SHP77 (cell line): Measurements from ENCODE around the gene INPP5A.

Source experiments
- DNase-seq, 2 experiments: peaks; one replicate each; lab custom pipeline; 2025; lab: John Stamatoyannopoulos, UW

INPP5A gene

GRCh38 chr10:132743925-132744490, 206.4 kb downstream of the INPP5A start:
- DNase-seq = no peak

GRCh38 chr10:132744839-132745238, 207.3 kb downstream of the INPP5A start:
- DNase-seq = no peak

- DNase-seq = no peak
Observed at GRCh38 chr10:132745511-132745910, 207.9 kb downstream of the INPP5A start.

- no peak for DNase-seq
Observed at GRCh38 chr10:132745971-132746370, 208.4 kb downstream of the INPP5A start.

DNA sequence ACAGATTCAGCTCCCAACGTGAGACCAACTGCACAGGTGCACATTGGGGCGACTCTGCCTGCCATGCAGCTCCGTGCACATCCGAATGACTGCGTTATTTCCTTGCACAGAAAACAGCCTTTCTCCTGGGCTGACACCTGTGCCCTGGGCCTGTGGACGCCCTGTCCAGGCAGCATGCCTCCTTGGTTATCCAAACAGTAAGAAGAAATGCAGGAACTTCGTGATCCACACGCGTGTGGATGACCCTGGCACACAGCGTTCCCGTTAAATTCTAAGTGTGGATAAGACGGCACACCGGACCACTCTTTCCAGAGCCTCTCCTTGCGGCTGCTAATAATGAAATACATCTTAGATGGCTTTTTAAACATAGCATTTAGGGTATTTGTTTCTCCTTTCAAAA, 208.8 kb downstream of the INPP5A start:
- no peak for DNase-seq

- no peak for DNase-seq
Observed at GRCh38 chr10:132746801-132747625, 209.4 kb downstream of the INPP5A start.

GRCh38 chr10:132748135-132748534, 210.5 kb downstream of the INPP5A start:
- no peak for DNase-seq

GRCh38 chr10:132748545-132749370, 211.2 kb downstream of the INPP5A start:
- DNase-seq = no peak

DNA sequence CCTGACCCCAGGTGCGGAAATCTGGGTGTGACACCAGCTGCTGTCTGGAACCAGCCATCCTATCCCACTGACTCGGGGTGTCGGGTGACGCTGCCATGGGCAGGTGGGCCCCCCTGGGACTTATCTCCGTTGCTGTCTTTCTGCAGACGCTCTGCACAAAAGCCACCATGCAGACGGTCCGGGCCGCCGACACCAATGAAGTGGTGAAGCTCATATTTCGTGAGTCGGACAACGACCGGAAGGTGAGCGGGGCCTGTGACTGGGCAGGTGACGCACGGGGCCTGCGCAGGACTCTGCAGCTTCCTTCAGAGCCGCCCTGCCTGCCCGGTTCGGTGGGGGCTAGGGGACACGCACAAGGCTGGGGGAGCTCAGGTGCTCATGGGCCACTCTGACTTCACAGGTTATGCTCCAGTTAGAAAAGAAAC, 211.8 kb downstream of the INPP5A start:
- no peak for DNase-seq

GRCh38 chr10:132750936-132751335, 213.3 kb downstream of the INPP5A start:
- DNase-seq = no peak

DNA sequence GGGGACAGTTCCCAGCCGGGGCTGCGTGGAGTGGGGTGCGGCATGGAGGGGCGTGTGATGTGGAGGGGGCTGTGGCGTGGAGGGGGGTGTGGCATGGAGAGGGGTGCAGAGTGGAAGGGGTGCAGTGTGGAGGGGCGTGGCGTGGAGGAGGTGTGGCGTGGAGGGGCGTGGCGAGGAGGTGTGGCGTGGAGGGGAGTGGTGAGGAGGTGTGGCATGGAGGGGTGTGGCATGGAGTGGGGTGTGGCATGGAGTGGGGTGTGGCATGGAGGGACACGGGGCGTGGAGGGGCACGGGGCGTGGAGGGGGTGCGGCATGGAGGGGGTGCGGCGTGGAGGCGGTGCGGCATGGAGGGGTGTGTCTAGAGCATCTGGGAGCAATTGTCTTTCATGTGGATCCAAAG, 214.8 kb downstream of the INPP5A start:
- no peak for DNase-seq

DNA sequence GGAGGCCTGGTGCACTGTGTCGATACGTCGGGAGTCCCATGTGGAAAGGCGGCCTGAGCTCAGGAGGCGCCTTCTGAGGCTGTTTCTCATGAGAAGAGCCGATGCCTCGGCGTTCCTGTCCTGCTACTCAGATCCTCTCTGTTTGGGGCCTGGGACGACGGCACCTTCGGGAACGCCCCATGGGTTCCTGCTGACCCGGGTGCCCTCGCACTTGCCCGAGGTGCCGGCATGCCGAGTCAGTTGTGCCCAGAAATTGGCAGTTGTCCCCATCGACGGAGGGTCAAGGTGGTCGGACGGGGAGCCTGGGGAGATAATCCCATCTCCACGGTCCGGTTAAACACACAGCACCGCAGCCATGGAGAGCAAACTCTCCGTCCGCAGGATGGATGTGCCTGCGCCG, 215.4 kb downstream of the INPP5A start:
- no peak for DNase-seq

DNA sequence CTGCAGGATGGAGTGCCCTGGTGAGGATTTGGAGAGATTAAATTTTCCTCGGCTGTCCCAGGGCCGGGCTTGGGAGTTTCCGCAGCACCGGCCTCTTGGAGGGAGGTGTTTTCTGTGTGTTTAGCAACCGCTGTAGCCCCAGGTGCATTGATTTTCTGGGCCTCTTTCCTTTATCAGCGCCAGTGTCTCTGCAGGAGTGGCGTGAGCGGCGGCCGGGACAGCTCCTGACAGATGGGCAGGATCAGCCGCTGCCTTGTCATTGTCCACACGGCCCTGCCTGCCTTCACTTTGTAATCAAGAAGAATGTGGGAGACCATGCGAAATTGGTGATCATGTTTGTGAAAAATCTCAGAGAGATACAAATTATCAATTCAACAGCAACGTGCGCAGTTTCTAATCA, 216.0 kb downstream of the INPP5A start:
- no peak for DNase-seq

DNA sequence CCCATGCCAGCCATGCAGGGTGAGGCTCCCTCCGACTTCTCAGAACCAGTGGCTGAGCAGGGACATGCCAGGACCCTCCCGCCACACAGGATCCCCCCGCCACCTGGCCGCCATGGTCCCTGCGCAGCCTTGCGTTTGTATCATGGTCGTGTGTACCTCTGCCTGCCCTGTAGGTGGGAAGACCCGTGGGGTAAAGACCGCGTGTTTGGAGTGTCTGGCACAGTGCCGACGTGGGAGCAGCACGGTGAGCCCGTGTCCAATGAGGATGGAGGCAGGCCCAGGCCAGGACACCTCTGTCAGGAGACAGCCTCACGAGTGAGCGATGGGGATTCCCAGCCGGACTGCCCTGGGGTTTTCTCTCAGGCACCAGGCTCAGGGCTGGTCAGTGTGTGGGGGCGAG, 216.5 kb downstream of the INPP5A start:
- no peak for DNase-seq

- no peak for DNase-seq
Observed at GRCh38 chr10:132755166-132755711, 217.7 kb downstream of the INPP5A start.

GRCh38 chr10:132756591-132756990, 219.0 kb downstream of the INPP5A start:
- DNase-seq = no peak

DNA sequence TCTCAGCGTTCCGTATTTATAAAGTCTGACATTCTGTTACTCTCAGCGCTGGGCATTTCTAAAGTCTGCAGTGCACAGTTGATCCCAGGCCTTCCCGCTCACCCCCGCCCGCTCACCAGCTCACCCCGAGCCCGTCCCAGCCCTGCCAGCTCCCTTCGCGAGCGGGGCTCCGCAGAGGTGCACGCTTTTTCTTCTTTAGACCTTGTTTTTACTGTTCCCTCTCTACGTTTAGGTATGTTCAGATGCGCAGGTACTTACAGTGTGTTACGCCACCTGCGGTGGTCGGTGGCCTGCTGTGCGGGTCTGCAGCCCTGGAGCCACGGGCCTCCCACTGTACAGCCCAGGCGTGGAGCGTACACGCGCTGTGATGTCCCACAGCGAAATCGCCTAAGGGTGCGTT, 219.6 kb downstream of the INPP5A start:
- no peak for DNase-seq

DNA sequence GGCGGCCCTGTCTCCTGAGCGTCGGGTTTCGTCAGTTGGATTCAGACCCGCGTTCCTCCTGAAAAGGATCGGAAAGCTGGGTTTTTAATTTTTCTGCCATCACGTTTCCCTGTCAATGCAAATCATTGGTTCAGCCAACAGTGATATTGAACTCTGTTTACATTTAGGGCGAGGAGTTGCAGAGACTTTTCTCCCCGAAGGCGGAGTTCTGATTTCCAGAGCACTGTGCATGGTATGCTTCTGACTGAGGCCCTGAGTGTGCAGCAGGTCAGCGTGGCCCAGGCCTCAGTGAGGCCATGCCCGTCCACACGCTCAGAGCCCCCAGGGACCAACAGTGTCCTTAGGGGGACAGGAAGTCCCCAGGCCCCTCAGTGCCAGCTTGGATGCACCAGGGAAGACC, 221.3 kb downstream of the INPP5A start:
- DNase-seq = no peak

DNA sequence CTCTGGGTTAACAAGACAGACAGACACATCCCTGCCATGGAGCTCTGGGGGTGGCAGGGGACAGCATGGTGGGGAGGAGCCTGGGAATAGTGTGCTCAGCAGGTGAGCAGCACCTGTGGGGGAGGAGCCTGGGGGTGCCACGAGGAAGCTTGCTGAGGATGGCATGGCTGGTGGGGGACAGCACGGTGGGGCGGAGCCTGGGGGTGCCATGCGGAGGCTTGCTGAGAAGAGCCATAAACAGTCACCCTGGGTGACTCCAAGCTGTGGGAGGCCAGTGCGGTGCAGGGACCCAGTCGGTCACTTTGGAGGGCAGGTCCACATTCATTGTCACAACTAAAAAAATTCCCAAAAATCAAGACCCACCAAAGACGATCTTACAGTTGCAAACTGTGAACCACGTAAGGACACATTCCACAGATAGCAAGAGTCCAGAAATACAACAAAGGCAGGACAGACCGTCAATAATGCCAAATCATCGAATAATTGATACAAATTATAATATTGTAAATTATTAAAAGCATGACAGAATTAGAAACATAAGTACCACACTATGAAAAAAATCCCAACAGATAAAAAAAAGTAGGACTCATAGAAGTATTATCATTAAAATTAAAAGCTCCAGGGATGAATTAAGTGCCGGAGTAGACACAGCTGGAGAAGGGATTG, 223.9 kb downstream of the INPP5A start:
- DNase-seq = no peak

DNA sequence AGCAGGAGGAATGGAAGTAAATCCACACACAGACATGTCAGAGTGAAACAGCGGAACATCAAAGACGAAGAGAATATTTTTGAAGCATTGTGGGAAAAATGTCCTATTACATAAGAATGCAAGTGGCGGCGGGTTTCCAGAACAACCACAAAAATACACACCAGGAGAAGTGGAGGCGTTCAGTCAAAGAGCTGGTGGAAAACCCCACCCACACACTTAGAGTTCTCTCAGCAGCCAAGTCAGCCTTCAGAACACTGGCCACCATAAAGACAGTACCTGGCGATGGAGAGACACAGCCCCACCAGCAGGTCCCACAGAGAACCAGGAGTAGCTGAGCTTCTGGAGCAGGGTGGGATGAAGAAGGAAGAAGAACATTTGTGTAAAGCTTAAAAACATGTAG, 224.7 kb downstream of the INPP5A start:
- no peak for DNase-seq

GRCh38 chr10:132763545-132763944, 226.0 kb downstream of the INPP5A start:
- DNase-seq = no peak

GRCh38 chr10:132764108-132764507, 226.5 kb downstream of the INPP5A start:
- no peak for DNase-seq
